A673 (cell line): Measurements from ENCODE around the gene HABP2.

Experiments used
- EZH2 ChIP-seq: fragments of 200-600 bp; sonication (generic); IDR thresholded peaks from 2 replicates; pipeline ENCODE4 v1.6.1; 2017; ENCODE audit warnings: borderline replicate concordance, low read depth, mild to moderate bottlenecking, mixed read lengths, antibody characterized with exemption, low read length; ENCODE audit not compliant: poor library complexity, severe bottlenecking
- TF ChIP-seq, protein P1 (sequence below): fragments of 300-800, 200-600 bp; sonication (generic); conservative IDR thresholded peaks from 2 replicates; pipeline ENCODE4 v1.5.1; 2017; ENCODE audit warnings: low read depth, mild to moderate bottlenecking, antibody characterized with exemption, low read length, moderate library complexity, mixed read lengths

- TF ChIP-seq, protein P1, sequence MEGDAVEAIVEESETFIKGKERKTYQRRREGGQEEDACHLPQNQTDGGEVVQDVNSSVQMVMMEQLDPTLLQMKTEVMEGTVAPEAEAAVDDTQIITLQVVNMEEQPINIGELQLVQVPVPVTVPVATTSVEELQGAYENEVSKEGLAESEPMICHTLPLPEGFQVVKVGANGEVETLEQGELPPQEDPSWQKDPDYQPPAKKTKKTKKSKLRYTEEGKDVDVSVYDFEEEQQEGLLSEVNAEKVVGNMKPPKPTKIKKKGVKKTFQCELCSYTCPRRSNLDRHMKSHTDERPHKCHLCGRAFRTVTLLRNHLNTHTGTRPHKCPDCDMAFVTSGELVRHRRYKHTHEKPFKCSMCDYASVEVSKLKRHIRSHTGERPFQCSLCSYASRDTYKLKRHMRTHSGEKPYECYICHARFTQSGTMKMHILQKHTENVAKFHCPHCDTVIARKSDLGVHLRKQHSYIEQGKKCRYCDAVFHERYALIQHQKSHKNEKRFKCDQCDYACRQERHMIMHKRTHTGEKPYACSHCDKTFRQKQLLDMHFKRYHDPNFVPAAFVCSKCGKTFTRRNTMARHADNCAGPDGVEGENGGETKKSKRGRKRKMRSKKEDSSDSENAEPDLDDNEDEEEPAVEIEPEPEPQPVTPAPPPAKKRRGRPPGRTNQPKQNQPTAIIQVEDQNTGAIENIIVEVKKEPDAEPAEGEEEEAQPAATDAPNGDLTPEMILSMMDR: no peak
- no peak for TF ChIP-seq EZH2
These were observed 33.1 kb downstream of the HABP2 start for GRCh38 chr10:113585949-113586348.
